H1 (cell line): ENCODE data around the gene KCNMA1. TPM values are rescaled to one million over a fixed set of nuclear protein-coding genes. Genes with fewer than 3 reads are reported as not detected.

Experiments used
- CTCF ChIA-PET: fragments of 300-600 bp; sonication (Branson Sonifier 250); formaldehyde crosslinking; loops from one replicate; lab custom pipeline; 2021; ENCODE audit not compliant: partially characterized antibody; lab: Charles Lee
- POLR2A ChIA-PET: fragments of 300-600 bp; sonication (Branson Sonifier 250); formaldehyde crosslinking; loops from one replicate; lab custom pipeline; 2021; ENCODE audit warnings: inconsistent platforms; ENCODE audit not compliant: partially characterized antibody; lab: Charles Lee
- DNase-seq, 2 experiments: peaks; one replicate each; pipeline versions ENCODE4 v3.0.0 to v3.0.0-alpha.2; 2010 to 2022; ENCODE audit warnings: low spot score in 2 of 2, low read depth in 1 of 2, mixed read lengths in 1 of 2
- FAIRE-seq: peaks from 2 replicates; lab custom pipeline; 2011; peaks lifted over from hg19 to GRCh38; lab: Jason Lieb, UNC
- H2AFZ ChIP-seq: 2 replicates; pipeline ENCODE4 v1.8.1; 2012; ENCODE audit warnings: low read length, inconsistent platforms
- H2AK5ac ChIP-seq: 2 replicates; pipeline ENCODE4 v1.6.1; 2013; ENCODE audit warnings: low read depth, low read length
- H2BK120ac ChIP-seq: replicated peaks from 2 replicates; pipeline ENCODE3; 2013; ENCODE audit warnings: low read depth, low read length, inconsistent platforms
- H2BK12ac ChIP-seq: 2 replicates; pipeline ENCODE4 v1.6.1; 2013; ENCODE audit warnings: low read depth, low read length
- H2BK15ac ChIP-seq: 2 replicates; pipeline ENCODE4 v1.6.1; 2013; ENCODE audit warnings: low read length
- H2BK20ac ChIP-seq: 2 replicates; pipeline ENCODE4 v1.6.1; 2013; ENCODE audit warnings: low read length
- H2BK5ac ChIP-seq: 2 replicates; pipeline ENCODE4 v1.6.1; 2013; ENCODE audit warnings: low read depth, low read length
- H3K14ac ChIP-seq: 2 replicates; pipeline ENCODE4 v1.6.1; 2013; ENCODE audit warnings: inconsistent platforms; ENCODE audit not compliant: insufficient read length
- H3K18ac ChIP-seq: 2 replicates; pipeline ENCODE4 v1.6.1; 2013; ENCODE audit warnings: low read length; ENCODE audit errors: extremely low read depth
- H3K23ac ChIP-seq: 2 replicates; pipeline ENCODE4 v1.6.1; 2013; ENCODE audit warnings: inconsistent platforms; ENCODE audit not compliant: insufficient read length
- H3K23me2 ChIP-seq: 2 replicates; pipeline ENCODE4 v1.6.1; 2013; ENCODE audit warnings: low read depth, low read length
- H3K27ac ChIP-seq: 2 replicates; pipeline ENCODE4 v1.6.1; 2011; ENCODE audit warnings: low read depth, low read length, inconsistent platforms
- H3K27me3 ChIP-seq, 4 experiments: replicated peaks in 1 of 4; 1 replicate in 1 of 4; 2 replicates in 3 of 4; pipeline versions ENCODE4 v1.6.1 to v1.8.1; 2011 to 2013; ENCODE audit warnings: low read length in 3 of 4, mild to moderate bottlenecking in 3 of 4, inconsistent platforms in 2 of 4, mixed read lengths in 2 of 4, moderate library complexity in 1 of 4; ENCODE audit not compliant: control insufficient read depth in 3 of 4, insufficient read depth in 3 of 4; ENCODE audit errors: extremely low read depth in 1 of 4
- H3K36me3 ChIP-seq, 4 experiments: 2 replicates each; pipeline versions ENCODE4 v1.6.1 to v1.8.1; 2011 to 2013; ENCODE audit warnings: mild to moderate bottlenecking in 4 of 4, low read length in 3 of 4, moderate library complexity in 2 of 4, control low read depth in 1 of 4, inconsistent platforms in 1 of 4; ENCODE audit not compliant: insufficient read depth in 4 of 4, control insufficient read depth in 2 of 4
- H3K4ac ChIP-seq: replicated peaks from 2 replicates; pipeline ENCODE3; 2013; ENCODE audit warnings: low read length, low read depth, mixed read lengths, inconsistent platforms; ENCODE audit not compliant: insufficient read length
- H3K4me1 ChIP-seq, 4 experiments: replicated peaks in 1 of 4; 1 replicate in 1 of 4; 2 replicates in 3 of 4; pipeline versions ENCODE4 v1.6.1 to v1.8.1; 2011 to 2013; ENCODE audit warnings: low read length in 3 of 4, inconsistent platforms in 2 of 4, mixed read lengths in 1 of 4; ENCODE audit not compliant: insufficient read depth in 4 of 4, control insufficient read depth in 3 of 4
- H3K4me2 ChIP-seq, 2 experiments: 2 replicates each; pipeline versions ENCODE4 v1.6.1 to v1.8.1; 2011 to 2013; ENCODE audit warnings: low read depth in 2 of 2, low read length in 2 of 2, control low read depth in 1 of 2, inconsistent platforms in 1 of 2, mild to moderate bottlenecking in 1 of 2; ENCODE audit not compliant: insufficient read depth in 1 of 2
- H3K4me3 ChIP-seq, 4 experiments: fragments of 200-600, 300-600 bp in 1 of 4; sonication (generic), shearing (Covaris generic), sonication (Bioruptor Twin) in 1 of 4; 2 replicates each; pipeline versions ENCODE4 v1.5.1 to v1.8.1; 2011 to 2016; ENCODE audit warnings: low read length in 4 of 4, low read depth in 3 of 4, control low read depth in 2 of 4, inconsistent platforms in 2 of 4, mild to moderate bottlenecking in 2 of 4, mixed read lengths in 1 of 4, moderate library complexity in 1 of 4; ENCODE audit not compliant: insufficient read depth in 2 of 4; ENCODE audit errors: extremely low read depth in 1 of 4
- H3K56ac ChIP-seq: replicated peaks from 2 replicates; pipeline ENCODE3; 2013; ENCODE audit warnings: low read depth, mild to moderate bottlenecking, mixed read lengths, low read length, inconsistent platforms; ENCODE audit not compliant: insufficient read length
- H3K79me1 ChIP-seq: 2 replicates; pipeline ENCODE4 v1.6.1; 2013; ENCODE audit warnings: low read depth, low read length, control low read depth
- H3K79me2 ChIP-seq, 2 experiments: 2 replicates each; pipeline versions ENCODE4 v1.6.1 to v1.8.1; 2012 to 2013; ENCODE audit warnings: low read length in 2 of 2, mild to moderate bottlenecking in 2 of 2, inconsistent platforms in 1 of 2; ENCODE audit not compliant: insufficient read depth in 2 of 2, control insufficient read depth in 1 of 2
- H3K9ac ChIP-seq, 4 experiments: replicated peaks in 1 of 4; 1 replicate in 1 of 4; 2 replicates in 3 of 4; pipeline versions ENCODE4 v1.6.1 to v1.8.1; 2011 to 2013; ENCODE audit warnings: low read depth in 3 of 4, low read length in 3 of 4, control low read depth in 2 of 4, mild to moderate bottlenecking in 2 of 4, moderate library complexity in 2 of 4, inconsistent platforms in 1 of 4; ENCODE audit errors: extremely low read depth in 1 of 4
- H3K9me3 ChIP-seq, 2 experiments: 2 replicates each; pipeline versions ENCODE4 v1.6.1 to v1.8.1; 2012 to 2013; ENCODE audit warnings: mild to moderate bottlenecking in 2 of 2, moderate library complexity in 2 of 2, control low read depth in 1 of 2, inconsistent platforms in 1 of 2, low read depth in 1 of 2, low read length in 1 of 2, mixed read lengths in 1 of 2; ENCODE audit not compliant: insufficient read depth in 2 of 2
- H4K20me1 ChIP-seq, 2 experiments: replicated peaks in 1 of 2; 2 replicates each; pipeline versions ENCODE3 to v1.8.1; 2011 to 2013; ENCODE audit warnings: inconsistent platforms in 2 of 2, low read length in 2 of 2, mild to moderate bottlenecking in 1 of 2; ENCODE audit not compliant: insufficient read depth in 2 of 2, control insufficient read depth in 1 of 2
- H4K5ac ChIP-seq: 2 replicates; pipeline ENCODE4 v1.6.1; 2013; ENCODE audit warnings: low read length, low read depth, mixed read lengths, inconsistent platforms; ENCODE audit not compliant: insufficient read length
- H4K8ac ChIP-seq: 2 replicates; pipeline ENCODE4 v1.8.0; 2013; ENCODE audit warnings: mild to moderate bottlenecking, moderate library complexity, low read length, inconsistent platforms; ENCODE audit not compliant: insufficient read depth; ENCODE audit errors: extremely low read depth
- H4K91ac ChIP-seq: replicated peaks from 2 replicates; pipeline ENCODE3; 2013; ENCODE audit warnings: low read length, mixed read lengths, inconsistent platforms; ENCODE audit not compliant: insufficient read length
- ASH2L ChIP-seq: fragments of 200-600, 300-600 bp; sonication (generic); IDR thresholded peaks from one replicate; pipeline ENCODE4 v1.7.1; 2017; ENCODE audit warnings: low read length
- ATF2 ChIP-seq: IDR thresholded peaks from 2 replicates; pipeline ENCODE4 v1.6.1; 2012; ENCODE audit warnings: low read length, inconsistent platforms
- E2F6 ChIP-seq: IDR thresholded peaks from 2 replicates; pipeline ENCODE4 v1.6.1; 2012; ENCODE audit warnings: inconsistent platforms
- JUND ChIP-seq: IDR thresholded peaks from 2 replicates; pipeline ENCODE4 v1.6.1; 2011; ENCODE audit warnings: mild to moderate bottlenecking, improper control_type of control experiment, low read length
- NANOG ChIP-seq: IDR thresholded peaks from 2 replicates; pipeline ENCODE4 v1.6.1; 2011; ENCODE audit warnings: low read length, low read depth, mild to moderate bottlenecking, inconsistent platforms; ENCODE audit not compliant: insufficient read depth, poor library complexity, severe bottlenecking
- RBBP5 ChIP-seq: IDR thresholded peaks from 2 replicates; pipeline ENCODE4 v1.7.1; 2012; ENCODE audit warnings: low read depth, mild to moderate bottlenecking, inconsistent platforms, low read length, moderate library complexity, borderline replicate concordance
- SIX5 ChIP-seq: IDR thresholded peaks from 2 replicates; pipeline ENCODE4 v1.6.1; 2011; ENCODE audit warnings: mild to moderate bottlenecking, low read depth, low read length
- SRF ChIP-seq: IDR thresholded peaks from 2 replicates; pipeline ENCODE4 v1.6.1; 2011; ENCODE audit warnings: mild to moderate bottlenecking, low read depth, low read length, moderate library complexity
- TBP ChIP-seq: IDR thresholded peaks from 2 replicates; pipeline ENCODE4 v1.6.1; 2011; ENCODE audit warnings: low read depth, low read length, improper control_type of control experiment
- WGBS, 2 experiments: shearing (Covaris generic) in 1 of 2; methylation state at CpG; one replicate each; pipeline versions ENCODE4 v1.1.6 to v1.1.7; 2013 to 2015; ENCODE audit warnings: low lambda C conversion rate in 2 of 2, mixed read lengths in 2 of 2, inconsistent platforms in 1 of 2, low coverage in 1 of 2, missing lambda C conversion rate in 1 of 2; ENCODE audit not compliant: insufficient replicate concordance in 2 of 2, insufficient coverage in 1 of 2, insufficient read length in 1 of 2; ENCODE audit errors: extremely low coverage in 1 of 2, missing lambda C conversion rate in 1 of 2; 5-methylcytosine and 5-hydroxymethylcytosine counted together
- polyA plus RNA-seq, 7 experiments: library from polyadenylated mRNA; depleted of rRNA in 3 of 7; stranded (reverse) in 5 of 7; unstranded in 2 of 7; fragments of >200 nt in 5 of 7; fragments of 200-250 nt in 2 of 7; gene quantifications; 1 replicate in 5 of 7; 2 replicates in 1 of 7; 4 replicates in 1 of 7; pipeline versions ENCODE4 v1.2.1 to v1.2.3, GENCODE V29; 2011 to 2013; ENCODE audit warnings: missing spikeins in 2 of 7, mixed read lengths in 2 of 7
- total RNA-seq: library from RNA; stranded (reverse); fragmentation: NEBNext Ultra II Directional; extraction: Animal tissue kit (Norgen Biotek cat#: 25700); gene quantifications from 2 replicates; pipeline ENCODE4 v1.2.1, GENCODE V29; 2021

Gene KCNMA1
- total and polyA plus RNA-seq, 2 of the 8 experiments (the other 6 are each of a cell fraction or from before 2014, with no cell fraction given): 10.2 to 11.1 TPM

DNA sequence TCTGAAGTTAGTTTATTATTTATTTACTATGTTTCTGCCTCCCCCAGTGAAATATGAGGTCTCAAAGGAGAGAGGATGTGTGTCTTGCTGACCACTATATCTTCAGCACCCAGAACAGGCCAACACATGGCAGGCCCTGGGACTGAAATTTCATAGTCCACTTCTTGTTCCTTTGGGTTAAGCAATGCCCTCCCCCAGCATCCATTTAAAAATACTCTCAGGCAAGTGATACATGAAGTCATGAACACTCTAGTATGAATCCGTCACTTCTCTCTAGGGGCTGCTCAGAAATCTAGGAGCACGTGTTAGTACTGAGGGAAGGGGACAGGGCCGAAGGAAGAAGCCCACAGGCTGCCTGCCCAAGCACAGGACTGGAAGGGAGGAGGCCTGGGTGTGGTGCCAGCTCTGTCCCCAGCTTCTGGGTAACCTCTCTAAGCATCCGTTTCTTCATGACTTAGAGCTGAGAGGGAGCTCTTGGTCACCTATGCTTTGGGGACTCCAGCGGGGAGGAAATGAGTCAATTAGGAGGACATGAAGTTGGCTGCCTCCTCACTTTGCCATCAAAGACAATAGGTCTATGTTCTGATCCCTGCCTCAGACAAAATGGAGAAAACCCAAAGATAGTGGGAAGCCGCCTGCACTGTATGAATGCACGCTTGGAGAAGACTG is 119.2 kb downstream of the KCNMA1 start:
- no peak overlapping the region for H3K23ac ChIP-seq
- H4K5ac ChIP-seq: no peak overlapping the region
- H2BK120ac ChIP-seq: no peak overlapping the region
- H3K79me2 ChIP-seq: no peaks in the 10 kb centered on the region
- no peak overlapping the region for H3K18ac ChIP-seq
- no peaks in the 10 kb centered on the region for H4K20me1 ChIP-seq
- no peak overlapping the region for H3K14ac ChIP-seq
- H2BK12ac ChIP-seq: no peak overlapping the region
- no peak overlapping the region for H2AFZ ChIP-seq
- H4K91ac ChIP-seq: no peak overlapping the region
- no peaks in the 10 kb centered on the region; the same call in 1 of the 2 replicates for H3K79me1 ChIP-seq
- H3K4me1 ChIP-seq: peaks cover 0 to 4% (median 2%) of the 10 kb centered on the region in 4 experiments; a peak in 4 of 7 replicates
- no peak overlapping the region for H3K56ac ChIP-seq
- no peak overlapping the region for H3K4me3 ChIP-seq
- H3K27ac ChIP-seq: no peak overlapping the region
- no peaks in the 10 kb centered on the region; a peak in 1 of 8 replicates for H3K36me3 ChIP-seq
- 93% methylated on average over 7 of the region's 7 CpGs; no CpG with 5 or more reads in 1 of the 2 experiments for WGBS, 2 experiments
- H3K9me3 ChIP-seq: peaks cover 0 to 5% of the 10 kb centered on the region in 2 experiments; a peak in 1 of 4 replicates
- H4K8ac ChIP-seq: no peak overlapping the region; the same call in 1 of the 2 replicates
- ChIA-PET CTCF (interaction anchor here (1.4 to 1.7 kb wide), 2 partner anchors 123 to 345 kb away, joined by 4 to 8 read pairs; no protein-coding TSS in a partner anchor), POLR2A (no interaction called here)
- no peak overlapping the region for H3K4me2 ChIP-seq
- TF ChIP-seq E2F6 (no peak), ASH2L (no peak), SIX5 (no peak), SRF (no peak), ATF2 (no peak), NANOG (no peak), JUND (no peak), TBP (no peak), RBBP5 (no peak)
- H2BK5ac ChIP-seq: no peak overlapping the region
- no peaks in the 10 kb centered on the region for H3K27me3 ChIP-seq
- no peak for DNase-seq
- no peak overlapping the region for H2BK15ac ChIP-seq
- FAIRE-seq: no peak
- H2AK5ac ChIP-seq: no peak overlapping the region
- no peaks in the 10 kb centered on the region; the same call in 1 of the 2 replicates for H3K23me2 ChIP-seq
- H3K4ac ChIP-seq: no peak overlapping the region
- H3K9ac ChIP-seq: no peak overlapping the region
- no peak overlapping the region for H2BK20ac ChIP-seq
